H1 (cell line): ENCODE results near the gene C15orf39. TPM values are rescaled to one million over a fixed set of nuclear protein-coding genes. Genes with fewer than 3 reads are reported as not detected.
A peak's percentile ranks its signal among the peaks of the same experiment; 100 is the strongest.

Source experiments
- CTCF ChIA-PET: fragments of 300-600 bp; sonication (Branson Sonifier 250); formaldehyde crosslinking; loops from one replicate; lab custom pipeline; 2021; ENCODE audit not compliant: partially characterized antibody; lab: Charles Lee
- POLR2A ChIA-PET: fragments of 300-600 bp; sonication (Branson Sonifier 250); formaldehyde crosslinking; loops from one replicate; lab custom pipeline; 2021; ENCODE audit warnings: inconsistent platforms; ENCODE audit not compliant: partially characterized antibody; lab: Charles Lee
- DNase-seq, 2 experiments: peaks; one replicate each; pipeline versions ENCODE4 v3.0.0 to v3.0.0-alpha.2; 2010 to 2022; ENCODE audit warnings: low spot score in 2 of 2, low read depth in 1 of 2, mixed read lengths in 1 of 2
- FAIRE-seq: peaks from 2 replicates; lab custom pipeline; 2011; peaks lifted over from hg19 to GRCh38; lab: Jason Lieb, UNC
- H2AFZ ChIP-seq: 2 replicates; pipeline ENCODE4 v1.8.1; 2012; ENCODE audit warnings: low read length, inconsistent platforms
- H2AK5ac ChIP-seq: 2 replicates; pipeline ENCODE4 v1.6.1; 2013; ENCODE audit warnings: low read depth, low read length
- H2BK120ac ChIP-seq: replicated peaks from 2 replicates; pipeline ENCODE3; 2013; ENCODE audit warnings: low read depth, low read length, inconsistent platforms
- H2BK12ac ChIP-seq: 2 replicates; pipeline ENCODE4 v1.6.1; 2013; ENCODE audit warnings: low read depth, low read length
- H2BK15ac ChIP-seq: 2 replicates; pipeline ENCODE4 v1.6.1; 2013; ENCODE audit warnings: low read length
- H2BK20ac ChIP-seq: 2 replicates; pipeline ENCODE4 v1.6.1; 2013; ENCODE audit warnings: low read length
- H2BK5ac ChIP-seq: 2 replicates; pipeline ENCODE4 v1.6.1; 2013; ENCODE audit warnings: low read depth, low read length
- H3K14ac ChIP-seq: 2 replicates; pipeline ENCODE4 v1.6.1; 2013; ENCODE audit warnings: inconsistent platforms; ENCODE audit not compliant: insufficient read length
- H3K18ac ChIP-seq: 2 replicates; pipeline ENCODE4 v1.6.1; 2013; ENCODE audit warnings: low read length; ENCODE audit errors: extremely low read depth
- H3K23ac ChIP-seq: 2 replicates; pipeline ENCODE4 v1.6.1; 2013; ENCODE audit warnings: inconsistent platforms; ENCODE audit not compliant: insufficient read length
- H3K23me2 ChIP-seq: 2 replicates; pipeline ENCODE4 v1.6.1; 2013; ENCODE audit warnings: low read depth, low read length
- H3K27ac ChIP-seq: 2 replicates; pipeline ENCODE4 v1.6.1; 2011; ENCODE audit warnings: low read depth, low read length, inconsistent platforms
- H3K27me3 ChIP-seq, 4 experiments: replicated peaks in 1 of 4; 1 replicate in 1 of 4; 2 replicates in 3 of 4; pipeline versions ENCODE4 v1.6.1 to v1.8.1; 2011 to 2013; ENCODE audit warnings: low read length in 3 of 4, mild to moderate bottlenecking in 3 of 4, inconsistent platforms in 2 of 4, mixed read lengths in 2 of 4, moderate library complexity in 1 of 4; ENCODE audit not compliant: control insufficient read depth in 3 of 4, insufficient read depth in 3 of 4; ENCODE audit errors: extremely low read depth in 1 of 4
- H3K36me3 ChIP-seq, 4 experiments: 2 replicates each; pipeline versions ENCODE4 v1.6.1 to v1.8.1; 2011 to 2013; ENCODE audit warnings: mild to moderate bottlenecking in 4 of 4, low read length in 3 of 4, moderate library complexity in 2 of 4, control low read depth in 1 of 4, inconsistent platforms in 1 of 4; ENCODE audit not compliant: insufficient read depth in 4 of 4, control insufficient read depth in 2 of 4
- H3K4ac ChIP-seq: replicated peaks from 2 replicates; pipeline ENCODE3; 2013; ENCODE audit warnings: low read length, low read depth, mixed read lengths, inconsistent platforms; ENCODE audit not compliant: insufficient read length
- H3K4me1 ChIP-seq, 4 experiments: replicated peaks in 1 of 4; 1 replicate in 1 of 4; 2 replicates in 3 of 4; pipeline versions ENCODE4 v1.6.1 to v1.8.1; 2011 to 2013; ENCODE audit warnings: low read length in 3 of 4, inconsistent platforms in 2 of 4, mixed read lengths in 1 of 4; ENCODE audit not compliant: insufficient read depth in 4 of 4, control insufficient read depth in 3 of 4
- H3K4me2 ChIP-seq, 2 experiments: 2 replicates each; pipeline versions ENCODE4 v1.6.1 to v1.8.1; 2011 to 2013; ENCODE audit warnings: low read depth in 2 of 2, low read length in 2 of 2, control low read depth in 1 of 2, inconsistent platforms in 1 of 2, mild to moderate bottlenecking in 1 of 2; ENCODE audit not compliant: insufficient read depth in 1 of 2
- H3K4me3 ChIP-seq, 4 experiments: fragments of 200-600, 300-600 bp in 1 of 4; sonication (generic), shearing (Covaris generic), sonication (Bioruptor Twin) in 1 of 4; 2 replicates each; pipeline versions ENCODE4 v1.5.1 to v1.8.1; 2011 to 2016; ENCODE audit warnings: low read length in 4 of 4, low read depth in 3 of 4, control low read depth in 2 of 4, inconsistent platforms in 2 of 4, mild to moderate bottlenecking in 2 of 4, mixed read lengths in 1 of 4, moderate library complexity in 1 of 4; ENCODE audit not compliant: insufficient read depth in 2 of 4; ENCODE audit errors: extremely low read depth in 1 of 4
- H3K56ac ChIP-seq: replicated peaks from 2 replicates; pipeline ENCODE3; 2013; ENCODE audit warnings: low read depth, mild to moderate bottlenecking, mixed read lengths, low read length, inconsistent platforms; ENCODE audit not compliant: insufficient read length
- H3K79me1 ChIP-seq: 2 replicates; pipeline ENCODE4 v1.6.1; 2013; ENCODE audit warnings: low read depth, low read length, control low read depth
- H3K79me2 ChIP-seq, 2 experiments: 2 replicates each; pipeline versions ENCODE4 v1.6.1 to v1.8.1; 2012 to 2013; ENCODE audit warnings: low read length in 2 of 2, mild to moderate bottlenecking in 2 of 2, inconsistent platforms in 1 of 2; ENCODE audit not compliant: insufficient read depth in 2 of 2, control insufficient read depth in 1 of 2
- H3K9ac ChIP-seq, 4 experiments: replicated peaks in 1 of 4; 1 replicate in 1 of 4; 2 replicates in 3 of 4; pipeline versions ENCODE4 v1.6.1 to v1.8.1; 2011 to 2013; ENCODE audit warnings: low read depth in 3 of 4, low read length in 3 of 4, control low read depth in 2 of 4, mild to moderate bottlenecking in 2 of 4, moderate library complexity in 2 of 4, inconsistent platforms in 1 of 4; ENCODE audit errors: extremely low read depth in 1 of 4
- H3K9me3 ChIP-seq, 2 experiments: 2 replicates each; pipeline versions ENCODE4 v1.6.1 to v1.8.1; 2012 to 2013; ENCODE audit warnings: mild to moderate bottlenecking in 2 of 2, moderate library complexity in 2 of 2, control low read depth in 1 of 2, inconsistent platforms in 1 of 2, low read depth in 1 of 2, low read length in 1 of 2, mixed read lengths in 1 of 2; ENCODE audit not compliant: insufficient read depth in 2 of 2
- H4K20me1 ChIP-seq, 2 experiments: replicated peaks in 1 of 2; 2 replicates each; pipeline versions ENCODE3 to v1.8.1; 2011 to 2013; ENCODE audit warnings: inconsistent platforms in 2 of 2, low read length in 2 of 2, mild to moderate bottlenecking in 1 of 2; ENCODE audit not compliant: insufficient read depth in 2 of 2, control insufficient read depth in 1 of 2
- H4K5ac ChIP-seq: 2 replicates; pipeline ENCODE4 v1.6.1; 2013; ENCODE audit warnings: low read length, low read depth, mixed read lengths, inconsistent platforms; ENCODE audit not compliant: insufficient read length
- H4K8ac ChIP-seq: 2 replicates; pipeline ENCODE4 v1.8.0; 2013; ENCODE audit warnings: mild to moderate bottlenecking, moderate library complexity, low read length, inconsistent platforms; ENCODE audit not compliant: insufficient read depth; ENCODE audit errors: extremely low read depth
- H4K91ac ChIP-seq: replicated peaks from 2 replicates; pipeline ENCODE3; 2013; ENCODE audit warnings: low read length, mixed read lengths, inconsistent platforms; ENCODE audit not compliant: insufficient read length
- BRCA1 ChIP-seq: IDR thresholded peaks from 2 replicates; pipeline ENCODE4 v1.6.1; 2012; ENCODE audit warnings: low read depth, low read length, improper control_type of control experiment
- NRF1 ChIP-seq: IDR thresholded peaks from 2 replicates; pipeline ENCODE4 v1.6.1; 2011; ENCODE audit warnings: mild to moderate bottlenecking, low read depth, low read length, improper control_type of control experiment
- PHF8 ChIP-seq: fragments of 200-600 bp; sonication (generic); conservative IDR thresholded peaks from 2 replicates; pipeline ENCODE4 v1.7.1; 2012; ENCODE audit warnings: low read depth, mild to moderate bottlenecking, inconsistent platforms, low read length, moderate library complexity
- POLR2A ChIP-seq, 2 experiments: IDR thresholded peaks; 1 replicate in 1 of 2; 2 replicates in 1 of 2; pipeline ENCODE4 v1.6.1; 2011; ENCODE audit warnings: low read depth in 2 of 2, low read length in 2 of 2, mild to moderate bottlenecking in 2 of 2; ENCODE audit errors: control extremely low read depth in 1 of 2
- POLR2AphosphoS5 ChIP-seq: IDR thresholded peaks from 2 replicates; pipeline ENCODE4 v1.6.1; 2011; ENCODE audit warnings: low read depth, low read length
- SUZ12 ChIP-seq: fragments of 200-600 bp; sonication (generic); IDR thresholded peaks from 2 replicates; pipeline ENCODE4 v1.6.1; 2012; ENCODE audit warnings: mild to moderate bottlenecking, inconsistent platforms, low read length, moderate library complexity, mixed read lengths
- WGBS, 2 experiments: shearing (Covaris generic) in 1 of 2; methylation state at CpG; one replicate each; pipeline versions ENCODE4 v1.1.6 to v1.1.7; 2013 to 2015; ENCODE audit warnings: low lambda C conversion rate in 2 of 2, mixed read lengths in 2 of 2, inconsistent platforms in 1 of 2, low coverage in 1 of 2, missing lambda C conversion rate in 1 of 2; ENCODE audit not compliant: insufficient replicate concordance in 2 of 2, insufficient coverage in 1 of 2, insufficient read length in 1 of 2; ENCODE audit errors: extremely low coverage in 1 of 2, missing lambda C conversion rate in 1 of 2; 5-methylcytosine and 5-hydroxymethylcytosine counted together
- polyA plus RNA-seq, 7 experiments: library from polyadenylated mRNA; depleted of rRNA in 3 of 7; stranded (reverse) in 5 of 7; unstranded in 2 of 7; fragments of >200 nt in 5 of 7; fragments of 200-250 nt in 2 of 7; gene quantifications; 1 replicate in 5 of 7; 2 replicates in 1 of 7; 4 replicates in 1 of 7; pipeline versions ENCODE4 v1.2.1 to v1.2.3, GENCODE V29; 2011 to 2013; ENCODE audit warnings: missing spikeins in 2 of 7, mixed read lengths in 2 of 7
- total RNA-seq: library from RNA; stranded (reverse); fragmentation: NEBNext Ultra II Directional; extraction: Animal tissue kit (Norgen Biotek cat#: 25700); gene quantifications from 2 replicates; pipeline ENCODE4 v1.2.1, GENCODE V29; 2021
- TF ChIP-seq, protein P1 (sequence below): IDR thresholded peaks from 2 replicates; pipeline ENCODE4 v1.6.1; 2012; ENCODE audit warnings: inconsistent platforms
- TF ChIP-seq, protein P2 (sequence below): IDR thresholded peaks from 2 replicates; pipeline ENCODE4 v1.6.1; 2012; ENCODE audit warnings: inconsistent platforms

Gene C15orf39
- total and polyA plus RNA-seq, 2 of the 8 experiments (the other 6 are each of a cell fraction or from before 2014, with no cell fraction given) = 13.8 to 38.5 TPM

- Histone ChIP-seq H3K9me3 (no peaks in the 10 kb centered on the region), H3K36me3 (peaks cover 6 to 15% (median 11%) of the 10 kb centered on the region in 4 experiments; a peak in 6 of 8 replicates), H4K91ac (no peak overlapping the region), H3K27me3 (peaks cover 0 to 6% (median 2%) of the 10 kb centered on the region in 4 experiments; a peak in 1 of 7 replicates), H3K27ac (no peak overlapping the region), H2BK5ac (no peak overlapping the region; the same call in 1 of the 2 replicates), H3K4me2 (peak overlapping the region; percentile 82 to 94), H3K18ac (peak overlapping the region; percentile 94; the same call in 1 of the 2 replicates), H3K79me1 (peaks cover 10% of the 10 kb centered on the region), H2BK15ac (no peak overlapping the region), H3K56ac (peak overlapping the region; percentile 71), H4K5ac (no peak overlapping the region), H4K20me1 (peaks cover 36% of the 10 kb centered on the region in 2 experiments), H3K4me3 (peak overlapping the region; percentile 70 to 89 (median 82)), H4K8ac (no peak overlapping the region; the same call in none of the 2 replicates), H3K23me2 (peaks cover 17% of the 10 kb centered on the region; the same call in 1 of the 2 replicates), H2AK5ac (no peak overlapping the region), H3K23ac (no peak overlapping the region), H3K14ac (no peak overlapping the region), H2AFZ (no peak overlapping the region), H2BK20ac (no peak overlapping the region), H3K4me1 (peaks cover 0 to 36% (median 20%) of the 10 kb centered on the region in 4 experiments; a peak in 6 of 7 replicates), H2BK12ac (peak overlapping the region; percentile 60; the same call in 1 of the 2 replicates), H3K9ac (peak overlapping the region in 3 of 4 experiments; percentile 47 to 63 (median 56); a peak in 6 of 7 replicates), H3K4ac (no peak overlapping the region), H3K79me2 (peaks cover 19 to 59% of the 10 kb centered on the region in 2 experiments; a peak in 3 of 4 replicates), H2BK120ac (no peak overlapping the region)
- 45% methylated on average over 11 of the region's 18 CpGs; no CpG with 5 or more reads in 1 of the 2 experiments for WGBS, 2 experiments
- CTCF ChIA-PET = interaction anchor here (0.7 to 7.6 kb wide), 23 partner anchors 8 to 260 kb away, joined by 3 to 97 read pairs (median 5); partner anchors contain the start of gene SCAMP5
- FAIRE-seq (no peak), DNase-seq (peak in 1 of 2 experiments; percentile 67)
- no peak for TF ChIP-seq NRF1
- TF ChIP-seq PHF8 = peak; percentile 30; the same call in 1 of the 2 replicates
- no peak for TF ChIP-seq SUZ12
- no peak for TF ChIP-seq POLR2A (IDR thresholded peaks at IDR 0.05; ENCODE audit: control extremely low read depth in 1 of 2, low read depth in 2 of 2, low read length in 2 of 2)
- TF ChIP-seq BRCA1 = no peak
- TF ChIP-seq, protein P1, sequence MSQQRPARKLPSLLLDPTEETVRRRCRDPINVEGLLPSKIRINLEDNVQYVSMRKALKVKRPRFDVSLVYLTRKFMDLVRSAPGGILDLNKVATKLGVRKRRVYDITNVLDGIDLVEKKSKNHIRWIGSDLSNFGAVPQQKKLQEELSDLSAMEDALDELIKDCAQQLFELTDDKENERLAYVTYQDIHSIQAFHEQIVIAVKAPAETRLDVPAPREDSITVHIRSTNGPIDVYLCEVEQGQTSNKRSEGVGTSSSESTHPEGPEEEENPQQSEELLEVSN = no peak
- no peak for TF ChIP-seq POLR2AphosphoS5
- TF ChIP-seq, protein P2, sequence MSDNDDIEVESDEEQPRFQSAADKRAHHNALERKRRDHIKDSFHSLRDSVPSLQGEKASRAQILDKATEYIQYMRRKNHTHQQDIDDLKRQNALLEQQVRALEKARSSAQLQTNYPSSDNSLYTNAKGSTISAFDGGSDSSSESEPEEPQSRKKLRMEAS = no peak
- POLR2A ChIA-PET = interaction anchor here (0.7 to 4.0 kb wide), 8 partner anchors 8 to 176 kb away, joined by 3 to 22 read pairs (median 4); no protein-coding TSS in a partner anchor
Observed at GRCh38 chr15:75203017-75203907, 1.6 kb downstream of the C15orf39 start.
